ENCODE measurements around the gene NFX1.

The NFX1 gene

DNA sequence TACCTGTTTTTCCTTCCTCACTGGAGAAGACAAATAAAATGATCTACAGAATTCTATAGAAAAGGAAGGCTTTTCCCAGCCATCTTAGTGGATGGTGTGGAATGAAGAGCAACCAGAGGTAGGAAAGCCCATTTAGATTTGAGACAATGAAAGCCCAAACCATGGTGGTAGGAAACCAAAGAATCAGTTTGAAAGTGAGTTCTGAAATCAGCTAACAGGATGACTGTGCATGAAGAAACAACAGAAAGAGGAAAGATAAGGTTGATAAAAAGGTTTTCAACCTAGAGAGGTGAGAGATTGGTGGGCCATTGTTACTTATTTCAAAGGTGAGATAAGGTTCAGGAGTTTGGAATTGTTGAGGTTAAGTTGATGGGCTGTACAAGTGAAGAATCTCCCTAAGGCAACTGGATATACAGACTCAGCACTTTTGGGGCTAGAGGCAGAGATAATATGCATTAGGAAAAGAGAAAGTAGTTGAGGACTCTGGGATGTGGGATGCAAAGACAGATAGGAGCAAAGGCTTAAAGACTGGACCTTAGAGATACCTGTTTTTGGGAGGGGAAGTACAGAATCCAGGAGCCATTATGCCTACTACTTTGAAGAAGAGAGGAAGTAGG lies 23.1 kb upstream of the NFX1 start:
- no peak for DNase-seq

DNA sequence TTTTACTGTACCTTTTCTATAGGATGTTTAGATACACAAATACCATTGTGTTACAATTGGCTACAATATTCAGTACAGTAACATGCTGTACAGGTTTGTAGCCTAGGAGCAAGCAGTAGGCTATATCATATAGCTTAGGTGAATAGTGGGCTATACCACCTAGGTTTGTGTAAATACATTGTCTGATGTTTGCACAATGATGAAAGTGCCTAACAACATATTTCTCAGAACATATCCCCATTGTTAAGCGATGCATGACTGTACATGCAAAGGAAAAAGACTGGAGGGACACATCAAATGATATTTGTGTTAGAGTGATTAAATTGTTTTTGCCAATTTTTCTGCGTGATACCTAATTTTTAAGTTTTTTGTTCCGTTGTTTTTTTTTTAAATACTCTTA lies 20.2 kb upstream of the NFX1 start:
- DNase-seq: no peak

DNA sequence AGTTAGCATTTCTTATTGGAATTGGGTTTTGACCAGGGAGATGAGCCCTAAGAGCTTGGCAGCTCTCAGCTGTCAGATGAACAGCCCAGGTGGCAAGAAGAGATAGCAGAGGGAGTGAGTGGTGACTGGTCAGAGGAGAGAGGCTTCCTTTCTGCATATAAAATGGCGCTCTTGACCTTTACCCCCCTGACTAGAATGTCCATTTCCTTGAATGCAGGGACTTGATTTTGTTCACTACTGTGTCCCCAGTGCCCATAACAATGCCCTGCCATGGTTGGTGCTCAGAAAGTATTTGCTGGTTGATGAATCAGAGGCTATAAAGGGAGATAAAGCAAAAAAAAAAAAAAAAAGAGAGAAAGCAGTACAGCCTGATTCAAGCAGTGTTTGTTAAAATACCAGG lies 18.3 kb upstream of the NFX1 start:
- DNase-seq: no peak

DNA sequence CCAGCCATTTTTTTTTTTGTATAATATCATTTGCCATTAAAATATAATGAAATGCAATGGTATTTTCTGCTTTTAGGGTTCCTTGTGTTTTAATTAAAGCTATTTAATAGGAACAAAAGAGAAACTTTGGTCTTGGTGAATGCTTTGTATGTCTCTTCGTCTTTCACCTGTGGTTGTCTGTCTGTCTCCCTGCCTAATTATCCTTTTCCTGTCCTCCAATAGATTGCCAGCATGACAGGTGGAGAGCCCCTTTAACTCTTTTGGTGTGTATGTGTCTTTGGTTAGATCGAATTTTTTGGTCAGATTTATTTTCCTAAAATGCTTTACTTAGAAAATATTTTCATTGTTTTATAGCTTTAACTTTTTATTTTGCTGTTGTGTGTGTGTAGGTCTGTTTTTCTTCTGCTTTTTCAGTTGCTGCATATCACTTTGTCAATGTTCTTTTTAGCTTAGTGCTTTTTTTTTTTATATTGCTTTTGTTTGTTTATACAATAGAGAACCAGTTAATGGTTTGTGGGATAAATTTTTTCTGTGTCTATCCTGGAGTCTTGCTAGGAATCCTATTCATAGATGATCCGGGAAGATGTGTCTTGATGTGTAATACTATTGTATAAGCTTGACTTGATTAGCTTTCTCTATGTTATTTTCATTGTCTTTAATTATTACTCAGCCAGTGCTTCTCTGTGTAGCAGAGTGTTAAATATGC lies 16.9 kb upstream of the NFX1 start:
- DNase-seq: no peak

DNA sequence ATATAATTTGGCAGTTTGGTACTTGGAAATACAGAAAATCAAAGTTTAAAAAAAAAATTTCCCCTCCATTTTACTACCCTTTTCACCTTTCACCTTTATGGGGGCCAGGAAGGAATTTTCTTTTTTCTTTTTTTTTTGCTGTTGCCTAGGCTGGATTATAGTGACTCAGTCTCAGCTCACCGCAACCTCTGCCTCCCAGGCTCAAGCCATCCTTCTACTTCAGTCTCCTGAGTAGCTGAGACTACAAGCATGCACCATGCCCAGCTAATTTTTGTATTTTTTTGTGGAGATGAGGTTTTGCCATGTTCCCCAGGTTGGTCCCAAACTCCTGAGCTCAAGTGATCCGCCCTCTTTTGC lies 16.4 kb upstream of the NFX1 start:
- no peak for DNase-seq

DNA sequence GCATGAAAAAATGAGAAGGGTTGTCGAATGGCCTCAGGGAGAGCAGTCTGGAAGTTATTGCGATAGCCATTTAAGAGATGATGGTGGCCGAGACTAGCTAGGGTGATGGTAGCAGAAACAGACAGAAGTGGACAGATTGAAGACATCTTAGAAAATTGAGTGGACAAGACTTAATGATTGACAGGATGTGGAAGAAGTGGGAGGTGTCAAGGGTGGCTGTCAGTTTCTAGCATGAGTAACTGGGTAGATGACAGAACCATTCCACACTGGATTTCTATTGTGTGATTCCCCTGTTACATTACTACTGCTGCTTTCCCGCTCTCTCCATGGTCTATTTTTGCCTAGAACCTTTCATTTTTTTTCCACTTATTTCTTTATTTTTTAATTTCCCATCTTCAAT lies 12.8 kb upstream of the NFX1 start:
- DNase-seq: no peak

DNA sequence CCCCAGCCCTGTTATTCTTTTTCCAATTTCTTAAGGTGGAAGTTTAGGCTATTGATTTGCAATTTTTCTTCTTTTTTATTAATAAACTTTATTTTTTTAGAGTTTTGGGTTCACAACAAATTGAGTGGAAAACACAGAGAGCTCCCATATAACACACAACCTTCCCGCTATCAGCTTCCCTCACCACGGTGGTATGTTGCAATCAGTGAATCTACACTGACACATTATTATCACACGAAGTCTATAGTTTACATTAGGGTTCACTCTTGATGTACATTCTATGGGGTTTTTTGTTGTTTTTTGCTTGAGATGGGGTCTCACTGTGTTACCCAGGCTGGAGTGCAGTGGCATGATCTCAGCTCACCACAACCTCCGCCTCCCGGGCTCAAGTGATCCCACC lies 4.8 kb upstream of the NFX1 start:
- no peak for DNase-seq

DNA sequence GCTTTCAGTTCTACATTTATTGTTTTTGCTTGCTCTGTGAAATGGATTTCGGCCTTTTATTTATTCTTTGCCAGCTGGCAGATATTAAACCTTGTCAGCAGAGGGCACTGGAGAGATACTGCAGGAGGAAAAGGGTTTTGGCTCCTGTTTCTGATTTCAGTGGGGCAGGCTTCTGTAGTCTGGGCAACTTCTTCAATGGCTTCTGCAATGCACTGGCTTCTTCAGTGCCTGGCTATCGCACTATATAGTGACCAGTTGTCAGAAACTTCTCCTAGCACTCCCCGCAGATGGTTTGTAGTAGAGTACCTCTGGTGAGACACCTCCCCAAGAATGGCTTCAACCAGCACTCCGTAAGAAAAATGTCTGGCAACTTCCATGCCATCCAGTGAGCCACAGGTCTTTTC lies 3.2 kb upstream of the NFX1 start:
- peak; percentile 63 for DNase-seq

DNA sequence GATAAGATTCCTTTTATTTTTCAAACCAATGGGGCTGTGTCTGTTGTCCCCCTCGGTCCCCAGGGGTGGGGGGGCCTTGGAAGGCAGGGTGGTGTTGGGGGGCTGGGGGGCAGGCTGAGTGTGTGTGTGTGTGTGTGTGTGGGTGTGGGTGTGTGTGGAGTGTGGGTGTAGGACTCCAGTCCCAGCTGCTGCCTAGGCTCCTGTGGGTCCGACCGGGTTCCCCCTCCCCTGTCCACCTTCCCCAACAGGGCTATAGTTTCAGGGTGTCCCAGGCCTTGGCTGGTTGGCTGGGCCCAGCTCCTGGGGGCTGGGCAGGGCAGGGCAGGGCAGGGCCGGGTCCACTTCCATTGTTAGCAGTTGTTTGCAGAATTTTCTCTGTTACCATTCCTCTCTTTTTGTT lies 2.1 kb upstream of the NFX1 start:
- DNase-seq: no peak

DNA sequence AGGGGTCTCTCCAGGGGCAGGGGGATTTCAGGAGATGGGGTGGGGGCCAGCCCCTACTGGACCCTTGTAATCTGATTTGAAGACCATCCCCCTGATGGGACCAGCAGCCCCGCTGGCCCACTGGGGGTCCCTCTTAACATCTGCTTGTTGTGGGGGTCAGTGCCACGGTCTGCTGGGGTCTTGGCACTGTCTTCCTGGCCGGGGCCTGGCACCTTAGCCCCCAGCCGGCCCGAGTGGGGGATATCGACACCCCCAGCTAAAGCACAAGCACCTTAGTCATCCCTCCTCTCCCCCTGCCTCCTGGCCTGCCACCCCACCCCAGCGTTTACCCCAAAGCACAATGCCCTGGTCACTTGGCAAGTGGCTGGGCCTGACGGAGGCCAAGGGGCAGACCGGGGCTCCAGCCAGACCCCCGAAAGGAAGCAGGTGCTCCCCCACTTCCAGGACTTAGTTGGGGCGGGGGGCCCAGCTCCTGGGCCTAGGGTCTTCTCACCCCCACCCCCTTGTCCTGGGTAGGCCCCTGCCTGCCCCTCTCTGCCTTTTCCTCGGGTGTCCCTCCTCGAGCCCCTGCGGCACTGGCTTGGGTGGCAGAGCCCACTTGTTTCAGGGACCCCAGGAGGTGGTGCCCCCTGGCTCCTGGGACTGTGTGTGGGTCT lies 1.4 kb upstream of the NFX1 start:
- DNase-seq: peak; percentile 62

DNA sequence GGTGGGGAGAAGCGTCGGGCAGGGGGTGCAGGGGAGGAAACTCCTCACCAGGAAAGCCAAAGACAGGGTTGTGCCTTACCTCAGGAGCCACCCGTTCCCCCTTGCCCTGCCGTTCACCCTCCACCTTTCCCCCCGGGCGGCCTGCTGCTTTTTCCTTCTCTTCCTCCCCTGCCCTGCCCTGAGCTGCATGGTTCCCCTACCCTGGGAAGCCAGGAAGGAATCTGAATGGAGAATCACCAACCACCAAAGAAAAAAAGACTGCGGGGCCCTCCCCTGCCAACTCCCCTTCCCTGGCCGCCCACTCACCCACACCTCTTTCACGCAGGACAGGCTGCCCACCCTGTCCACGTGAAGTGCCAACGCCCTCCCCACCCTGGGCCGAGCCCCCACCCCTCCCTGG lies 820 bp upstream of the NFX1 start:
- DNase-seq: peak; percentile 78

DNA sequence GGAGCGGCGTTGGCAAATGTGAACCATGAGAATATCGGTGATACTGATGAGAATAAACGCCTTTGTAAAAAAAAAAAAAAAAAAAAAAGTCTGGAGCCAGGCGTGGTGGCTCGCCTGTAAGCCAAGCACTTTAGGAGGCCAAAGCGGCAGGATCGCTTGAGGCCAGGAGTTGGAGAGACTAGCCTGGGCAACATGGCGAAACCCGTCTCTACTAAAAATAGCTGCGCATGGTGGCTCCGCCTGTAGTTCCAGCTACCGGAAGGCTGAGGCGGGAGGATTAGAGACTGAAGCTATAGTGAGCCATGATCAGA lies 425 bp upstream of the NFX1 start:
- DNase-seq: no peak

DNA sequence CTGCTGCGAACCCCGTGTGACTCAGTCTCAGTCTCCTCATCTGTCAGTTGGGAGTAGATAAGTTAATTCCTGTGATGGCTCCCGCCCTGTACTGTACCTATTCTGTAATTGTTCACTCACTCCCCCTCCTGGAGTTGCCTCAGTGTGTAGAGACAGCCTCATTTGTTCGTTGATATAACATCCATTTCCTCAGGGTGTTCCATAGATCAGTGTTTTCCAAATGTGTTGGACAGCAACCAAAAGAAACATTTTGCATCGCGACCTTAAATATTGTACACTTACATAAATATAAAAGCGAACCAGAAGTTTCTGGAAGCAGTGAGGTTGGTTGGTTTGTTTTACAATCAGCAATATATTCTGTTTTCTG lies 698 bp downstream of the NFX1 start:
- no peak for DNase-seq

DNA sequence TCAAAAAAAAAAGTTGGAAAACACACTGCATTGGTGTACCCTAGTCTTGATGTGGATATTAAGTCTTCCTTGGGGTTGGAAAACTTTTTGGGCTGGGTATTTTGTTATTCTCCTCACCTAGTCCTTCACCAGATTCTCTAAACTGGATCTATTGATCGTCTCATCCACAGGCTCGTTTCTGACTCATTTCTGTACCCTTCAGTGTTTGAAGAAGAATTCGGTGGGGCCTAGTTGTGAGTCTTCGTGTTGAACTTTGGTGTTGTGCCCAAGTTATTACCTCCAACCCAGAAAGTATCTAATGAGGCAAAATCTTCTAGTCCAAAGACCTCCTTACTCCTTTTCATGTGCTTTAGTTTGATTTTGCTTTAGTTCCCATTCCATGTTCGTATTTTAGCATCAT lies 1.6 kb downstream of the NFX1 start:
- DNase-seq: no peak

DNA sequence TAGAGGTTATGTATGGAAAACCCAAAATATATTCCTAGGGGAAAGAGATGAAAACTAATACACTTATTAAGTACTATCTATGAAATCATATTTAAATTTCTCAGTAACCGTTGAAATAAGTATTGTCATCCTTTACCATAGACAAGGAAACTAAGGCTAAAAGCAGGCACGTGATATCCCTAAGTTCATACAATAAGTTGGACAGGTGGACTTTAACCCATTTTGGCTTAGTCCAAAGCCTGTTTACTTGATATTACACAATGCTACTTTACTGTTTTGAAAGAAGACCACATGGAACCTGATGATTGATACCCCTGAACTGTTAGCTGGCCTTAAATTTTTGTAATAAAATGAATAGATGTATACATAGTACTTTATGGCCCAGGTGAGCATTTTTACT lies 3.5 kb downstream of the NFX1 start:
- DNase-seq: no peak

DNA sequence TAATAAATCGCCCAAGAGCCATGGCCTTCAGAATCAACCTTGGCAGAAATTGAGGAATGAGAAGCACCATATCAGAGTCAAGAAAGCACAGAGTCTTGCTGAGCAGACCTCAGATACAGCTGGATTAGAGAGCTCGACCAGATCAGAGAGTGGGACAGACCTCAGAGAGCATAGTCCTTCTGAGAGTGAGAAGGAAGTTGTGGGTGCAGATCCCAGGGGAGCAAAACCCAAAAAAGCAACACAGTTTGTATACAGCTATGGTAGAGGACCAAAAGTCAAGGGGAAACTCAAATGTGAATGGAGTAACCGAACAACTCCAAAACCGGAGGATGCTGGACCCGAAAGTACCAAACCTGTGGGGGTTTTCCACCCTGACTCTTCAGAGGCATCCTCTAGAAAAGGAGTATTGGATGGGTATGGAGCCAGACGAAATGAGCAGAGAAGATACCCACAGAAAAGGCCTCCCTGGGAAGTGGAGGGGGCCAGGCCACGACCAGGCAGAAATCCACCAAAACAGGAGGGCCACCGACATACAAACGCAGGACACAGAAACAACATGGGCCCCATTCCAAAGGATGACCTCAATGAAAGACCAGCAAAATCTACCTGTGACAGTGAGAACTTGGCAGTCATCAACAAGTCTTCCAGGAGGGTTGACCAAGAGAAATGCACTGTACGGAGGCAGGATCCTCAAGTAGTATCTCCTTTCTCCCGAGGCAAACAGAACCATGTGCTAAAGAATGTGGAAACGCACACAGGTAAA lies 4.5 kb downstream of the NFX1 start:
- DNase-seq: no peak

DNA sequence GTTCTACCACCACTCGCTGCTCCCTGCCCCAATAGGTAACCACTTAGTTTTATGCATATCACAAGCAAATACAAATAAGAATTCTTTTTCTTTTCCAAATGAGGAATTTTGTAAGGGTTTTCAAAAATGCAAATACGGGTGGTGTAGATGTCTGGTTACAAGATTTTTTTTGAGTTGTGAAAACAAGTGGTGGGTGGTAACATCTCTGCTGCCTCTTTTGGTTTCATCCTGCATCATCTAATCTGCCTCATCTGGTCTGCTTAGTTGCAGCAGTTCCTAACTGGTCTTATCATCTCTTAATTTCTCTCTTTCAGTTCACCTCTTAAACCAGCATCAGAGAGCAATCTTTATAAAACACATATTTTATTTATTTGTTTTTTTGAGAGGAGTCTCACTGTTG lies 5.3 kb downstream of the NFX1 start:
- no peak for DNase-seq

DNA sequence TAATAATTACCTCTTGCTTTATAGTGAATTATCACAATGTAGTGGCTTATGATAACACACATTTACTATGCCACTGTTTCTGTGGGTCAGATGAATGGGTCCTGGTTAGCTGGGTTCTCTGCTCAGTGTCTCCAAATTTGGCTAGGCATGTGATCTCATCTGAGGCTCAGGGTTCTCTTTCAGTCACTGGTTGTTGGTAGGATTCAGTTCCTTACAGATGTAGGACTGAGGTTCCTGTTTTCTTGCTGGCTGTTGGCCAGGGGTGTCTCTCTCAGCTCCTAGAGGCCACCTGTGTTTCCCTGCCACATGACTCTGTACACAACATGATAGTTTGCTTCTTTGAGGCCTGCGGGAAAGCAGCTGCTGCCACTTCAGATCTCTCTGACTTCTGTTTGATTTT lies 7.1 kb downstream of the NFX1 start:
- no peak for DNase-seq

DNA sequence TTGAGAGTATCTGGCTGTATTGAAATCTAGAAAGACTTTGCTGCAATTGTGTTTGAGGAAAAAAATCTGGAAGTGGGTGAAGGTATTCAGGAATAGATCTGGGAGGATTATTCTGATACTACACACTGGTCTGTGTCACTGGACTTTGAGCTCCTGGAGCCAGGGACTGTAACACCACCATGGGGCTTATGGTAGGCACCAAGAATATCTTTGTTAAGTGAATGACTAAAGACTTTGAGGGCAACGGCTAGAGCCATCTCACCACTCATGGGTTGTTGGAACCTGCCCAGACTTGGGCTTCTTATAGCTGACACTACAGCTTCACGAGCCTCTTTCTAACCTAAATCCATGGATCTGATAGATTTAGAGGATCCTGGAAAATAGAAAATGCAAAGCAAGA lies 10.2 kb downstream of the NFX1 start:
- DNase-seq: no peak

DNA sequence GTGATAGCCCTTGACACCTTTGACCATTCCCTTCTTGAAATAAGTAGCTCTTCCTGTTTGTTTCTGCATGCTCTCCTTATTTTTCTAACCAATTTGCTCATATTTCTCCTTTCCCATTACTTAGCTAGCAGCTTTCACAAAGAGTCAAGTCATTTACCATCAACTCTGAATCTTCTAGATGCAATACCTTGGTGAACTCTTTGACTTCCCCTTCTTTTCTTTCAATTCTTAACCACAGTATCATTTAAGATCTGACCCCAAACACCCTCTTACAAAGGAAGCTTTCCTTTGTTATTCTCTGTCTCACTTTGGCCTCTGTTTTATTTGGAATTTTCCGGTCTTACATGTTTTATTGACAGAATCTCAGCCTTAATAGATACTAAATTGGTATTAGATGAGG lies 14.0 kb downstream of the NFX1 start:
- DNase-seq: no peak

DNA sequence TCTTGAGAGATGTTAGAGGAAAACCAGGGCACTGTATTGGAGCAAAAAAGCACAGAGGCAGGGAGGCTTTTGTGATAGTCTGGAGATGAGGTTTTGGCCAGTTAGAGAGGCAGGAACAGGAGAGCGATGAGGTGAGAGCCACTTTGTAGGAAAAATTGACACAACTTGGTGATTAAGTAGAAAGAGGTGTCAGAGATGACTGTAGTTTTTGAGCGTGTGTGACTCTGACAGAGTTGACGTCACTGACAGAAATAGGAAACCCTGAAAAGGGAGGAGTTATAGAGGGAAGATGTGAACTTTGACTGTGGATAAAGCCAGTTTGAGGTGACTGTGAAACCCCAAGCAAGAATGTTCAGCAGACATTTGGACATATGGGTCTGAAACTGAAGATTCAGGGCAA lies 15.7 kb downstream of the NFX1 start:
- no peak for DNase-seq

DNA sequence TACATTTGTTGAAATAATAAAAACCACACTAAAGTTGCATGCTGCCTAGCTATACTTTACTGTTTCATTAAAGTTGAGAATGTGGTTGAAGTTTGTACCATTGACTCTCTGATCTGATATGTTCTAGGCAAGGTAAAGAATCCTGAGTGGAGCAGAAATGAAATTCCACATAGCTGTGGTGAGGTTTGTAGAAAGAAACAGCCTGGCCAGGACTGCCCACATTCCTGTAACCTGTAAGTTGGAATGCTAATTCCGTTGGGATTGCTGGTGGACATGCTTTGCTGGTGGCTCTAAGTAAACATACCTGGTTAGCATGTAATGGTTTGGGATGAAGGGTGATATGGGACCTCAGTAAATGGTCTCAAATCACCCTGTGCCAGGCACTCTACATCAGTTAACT lies 16.8 kb downstream of the NFX1 start:
- DNase-seq: no peak

DNA sequence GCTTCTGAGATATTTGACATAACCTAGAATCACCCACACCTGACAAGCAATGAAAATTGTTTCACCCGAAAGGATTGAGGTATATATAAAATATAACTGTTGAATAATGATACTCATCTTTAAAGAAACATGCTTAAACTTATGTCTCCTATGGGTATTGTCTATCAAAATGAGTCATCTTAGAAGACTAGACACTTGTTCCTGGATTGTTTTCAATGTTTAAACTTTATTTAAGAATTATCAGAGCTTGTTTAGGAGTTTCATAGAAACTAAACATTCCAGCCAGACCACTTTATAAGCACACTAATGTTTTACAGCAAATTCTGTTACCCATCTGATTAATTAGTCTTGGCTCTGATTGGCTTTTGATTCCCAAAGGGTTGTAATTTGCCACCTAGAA lies 19.6 kb downstream of the NFX1 start:
- DNase-seq: no peak

DNA sequence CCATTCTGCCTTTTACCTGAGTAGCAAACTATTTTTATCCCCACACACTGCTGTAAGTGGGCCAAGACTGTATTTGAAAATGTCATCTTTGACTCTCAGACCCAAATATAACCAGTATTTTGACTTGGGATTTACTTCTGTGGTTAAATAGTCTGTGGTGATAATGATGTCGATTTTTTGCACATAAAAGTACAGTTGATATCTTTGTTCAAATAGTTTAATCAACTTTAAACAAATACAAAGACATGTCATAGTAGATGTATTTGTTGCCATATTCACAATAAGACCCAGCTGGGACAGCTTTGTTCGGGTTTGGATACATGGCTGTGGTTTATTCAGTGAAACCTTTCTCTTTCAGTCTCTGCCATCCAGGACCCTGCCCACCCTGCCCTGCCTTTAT lies 20.4 kb downstream of the NFX1 start:
- no peak for DNase-seq

Measured in activated CD8-positive, alpha-beta memory T cell treated with anti-CD3 and anti-CD28 coated beads for 24 hours (primary cell).